Keratinocyte (primary cell): ENCODE measurements around the gene PRR5. TPM values are rescaled to one million over a fixed set of nuclear protein-coding genes. Genes with fewer than 3 reads are reported as not detected.

ENCODE experiments used
- DNase-seq: peaks from one replicate; pipeline ENCODE4 v3.0.0-alpha.2; 2011; ENCODE audit warnings: low read depth, missing footprints, low spot score
- FAIRE-seq: peaks from 2 replicates; lab custom pipeline; 2011; peaks lifted over from hg19 to GRCh38; lab: Jason Lieb, UNC
- H2AFZ ChIP-seq: 2 replicates; pipeline ENCODE4 v1.6.0; 2012; ENCODE audit warnings: low read length, control low read depth, inconsistent platforms; ENCODE audit not compliant: control insufficient read depth
- H3K27ac ChIP-seq: 2 replicates; pipeline ENCODE4 v1.5.1; 2011; ENCODE audit warnings: low read length; ENCODE audit not compliant: control insufficient read depth, insufficient read depth
- H3K27me3 ChIP-seq: 3 replicates; pipeline ENCODE4 v1.6.0; 2011; ENCODE audit warnings: low read length; ENCODE audit not compliant: control insufficient read depth, insufficient read depth; ENCODE audit errors: extremely low read depth
- H3K36me3 ChIP-seq, 2 experiments: 2 replicates in 1 of 2; 3 replicates in 1 of 2; pipeline ENCODE4 v1.5.1; 2011; ENCODE audit warnings: low read length in 2 of 2, mild to moderate bottlenecking in 1 of 2; ENCODE audit not compliant: control insufficient read depth in 2 of 2, insufficient read depth in 2 of 2; ENCODE audit errors: extremely low read depth in 1 of 2
- H3K4me1 ChIP-seq: 3 replicates; pipeline ENCODE4 v1.5.1; 2011; ENCODE audit warnings: low read length; ENCODE audit not compliant: control insufficient read depth, insufficient read depth; ENCODE audit errors: extremely low read depth
- H3K4me2 ChIP-seq: 3 replicates; pipeline ENCODE4 v1.6.0; 2011; ENCODE audit warnings: low read depth, low read length; ENCODE audit not compliant: control insufficient read depth, insufficient read depth; ENCODE audit errors: extremely low read depth
- H3K4me3 ChIP-seq, 3 experiments: fragments of 200-600 bp in 1 of 3; sonication (generic) in 1 of 3; 2 replicates in 2 of 3; 3 replicates in 1 of 3; pipeline ENCODE4 v1.5.1; 2011 to 2016; ENCODE audit warnings: low read length in 3 of 3, mild to moderate bottlenecking in 3 of 3, control low read depth in 2 of 3, inconsistent platforms in 1 of 3, low read depth in 1 of 3, mixed read lengths in 1 of 3, mixed run types in 1 of 3, moderate library complexity in 1 of 3; ENCODE audit not compliant: control insufficient read depth in 2 of 3, insufficient read depth in 2 of 3; ENCODE audit errors: extremely low read depth in 1 of 3
- H3K79me2 ChIP-seq: 2 replicates; pipeline ENCODE4 v1.6.0; 2012; ENCODE audit warnings: low read length; ENCODE audit not compliant: control insufficient read depth, insufficient read depth
- H3K9ac ChIP-seq: 3 replicates; pipeline ENCODE4 v1.6.0; 2011; ENCODE audit warnings: low read length; ENCODE audit not compliant: control insufficient read depth, insufficient read depth; ENCODE audit errors: extremely low read depth
- H3K9me1 ChIP-seq: 3 replicates; pipeline ENCODE4 v1.6.0; 2011; ENCODE audit warnings: low read length; ENCODE audit not compliant: control insufficient read depth, insufficient read depth; ENCODE audit errors: extremely low read depth
- H3K9me3 ChIP-seq: 2 replicates; pipeline ENCODE4 v1.5.1; 2012; ENCODE audit warnings: low read depth, low read length; ENCODE audit not compliant: control insufficient read depth
- H4K20me1 ChIP-seq: 3 replicates; pipeline ENCODE4 v1.6.0; 2011; ENCODE audit warnings: low read length; ENCODE audit not compliant: control insufficient read depth, insufficient read depth; ENCODE audit errors: extremely low read depth
- CTCF ChIP-seq, 3 experiments: IDR thresholded peaks in 1 of 3; conservative IDR thresholded peaks in 1 of 3; optimal IDR thresholded peaks in 1 of 3; 2 replicates in 2 of 3; 3 replicates in 1 of 3; pipeline versions ENCODE3 to v1.5.1; 2011; ENCODE audit warnings: low read length in 3 of 3, mild to moderate bottlenecking in 3 of 3, moderate library complexity in 2 of 3, control low read depth in 1 of 3, inconsistent platforms in 1 of 3; ENCODE audit not compliant: insufficient read depth in 2 of 3; ENCODE audit errors: extremely low read depth in 1 of 3
- EZH2 ChIP-seq: IDR thresholded peaks from one replicate; pipeline ENCODE4 v1.6.1; 2012; ENCODE audit warnings: inconsistent platforms, mild to moderate bottlenecking, low read length, moderate library complexity
- dilution Hi-C: fragments of 300-500 bp; cut with MboI; formaldehyde crosslinking; loops from one replicate; pipeline ENCODE4 v1.7.0; 2020; ENCODE audit warnings: low sequenced_read_pairs; ENCODE audit not compliant: extremely low pct_ligation_motif_present
- polyA plus RNA-seq, 5 experiments: library from polyadenylated mRNA; depleted of rRNA in 3 of 5; stranded (reverse) in 3 of 5; stranded (forward) in 1 of 5; unstranded in 1 of 5; fragments of >200 nt; gene quantifications; 1 replicate in 1 of 5; 2 replicates in 3 of 5; 3 replicates in 1 of 5; pipeline versions ENCODE4 v1.2.1 to v1.2.3, GENCODE V29; 2011 to 2012; ENCODE audit warnings: missing spikeins in 2 of 5, low read depth in 1 of 5, low replicate concordance in 1 of 5

The PRR5 gene
- polyA plus RNA-seq, 1 donor (not counting 4 experiments of a cell fraction or from before 2014, with no cell fraction given) = 9.1 TPM

DNA sequence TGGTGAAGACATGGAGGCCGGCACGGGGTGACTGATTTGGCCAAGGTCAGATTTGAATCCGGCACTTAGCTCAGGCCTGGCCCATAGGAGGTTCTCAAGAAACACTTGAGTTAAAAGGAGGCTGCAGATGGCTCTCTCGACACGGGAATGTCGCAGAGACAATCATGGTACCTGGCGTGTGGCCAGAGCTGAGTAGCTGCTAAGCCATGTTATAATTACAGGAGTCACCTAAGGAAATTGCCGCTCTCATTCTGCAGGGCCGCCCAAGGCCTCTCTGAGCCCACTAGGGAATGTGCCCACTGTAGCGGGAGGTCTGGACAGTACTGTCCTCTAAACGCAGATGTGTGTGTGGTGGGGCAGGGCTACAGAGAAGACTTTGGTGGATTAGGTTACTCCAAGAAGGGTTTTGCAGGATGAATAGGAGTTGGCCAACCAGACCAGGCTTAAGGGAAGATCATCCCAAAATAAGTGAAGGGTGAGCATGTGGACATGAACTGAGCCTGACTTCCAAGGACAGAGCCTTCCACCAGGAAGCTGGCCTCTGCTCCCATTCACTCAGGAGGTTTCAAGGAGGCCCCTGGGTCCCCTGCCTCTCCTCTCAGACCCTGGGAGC, 19.3 kb upstream of the PRR5 start:
- H3K9ac ChIP-seq = no peak overlapping the region
- H3K9me1 ChIP-seq = no peaks in the 10 kb centered on the region
- no peak for DNase-seq
- H3K27me3 ChIP-seq = peaks cover 4% of the 10 kb centered on the region
- dilution Hi-C loops = no loop called here
- no peak overlapping the region for H3K4me3 ChIP-seq
- peaks cover 17% of the 10 kb centered on the region for H3K4me1 ChIP-seq
- H3K4me2 ChIP-seq = no peak overlapping the region
- no peak overlapping the region for H3K27ac ChIP-seq
- TF ChIP-seq EZH2 (no peak), CTCF (optimal IDR thresholded peaks at IDR 0.05 in 1 of 3, IDR thresholded peaks at IDR 0.05 in 1 of 3, conservative IDR thresholded peaks at IDR 0.05 in 1 of 3; ENCODE audit: extremely low read depth in 1 of 3, insufficient read depth in 2 of 3, low read length in 3 of 3) (no peak)
- no peaks in the 10 kb centered on the region for H4K20me1 ChIP-seq
- H2AFZ ChIP-seq = no peak overlapping the region
- no peaks in the 10 kb centered on the region for H3K79me2 ChIP-seq
- no peaks in the 10 kb centered on the region for H3K9me3 ChIP-seq
- H3K36me3 ChIP-seq = no peaks in the 10 kb centered on the region
- FAIRE-seq = no peak

DNA sequence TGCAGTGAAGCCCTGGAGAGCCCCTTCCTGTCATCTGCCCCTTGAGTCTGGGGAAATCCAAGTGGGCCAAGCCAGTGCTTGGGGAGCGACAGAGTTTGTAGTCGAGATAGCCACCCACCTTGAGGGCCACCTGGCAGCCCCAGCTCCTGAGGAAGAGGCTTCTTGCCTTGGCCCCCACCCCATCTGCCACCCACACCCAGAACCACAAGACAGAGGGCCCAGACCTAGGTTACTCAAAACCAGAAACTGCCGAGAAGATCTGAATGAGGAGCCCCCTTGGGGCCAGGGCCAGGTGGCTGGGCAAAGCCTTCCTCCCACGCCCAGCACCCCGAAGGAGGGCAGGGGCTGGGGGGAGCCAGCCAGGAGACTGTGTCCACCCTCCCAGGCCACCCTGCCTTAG, 18.8 kb upstream of the PRR5 start:
- FAIRE-seq = no peak

More for the DNA sequence above, 18.8 kb upstream of the PRR5 start:
- no peaks in the 10 kb centered on the region for H3K9me3 ChIP-seq
- no peak overlapping the region for H2AFZ ChIP-seq
- no peak overlapping the region for H3K27ac ChIP-seq
- no peaks in the 10 kb centered on the region for H3K79me2 ChIP-seq
- no peak overlapping the region for H3K9ac ChIP-seq
- no peak for DNase-seq
- no peaks in the 10 kb centered on the region for H4K20me1 ChIP-seq
- peaks cover 17% of the 10 kb centered on the region for H3K4me1 ChIP-seq
- no peaks in the 10 kb centered on the region for H3K9me1 ChIP-seq
- dilution Hi-C loops = no loop called here
- H3K4me3 ChIP-seq = no peak overlapping the region
- H3K27me3 ChIP-seq = no peaks in the 10 kb centered on the region
- H3K4me2 ChIP-seq = no peak overlapping the region
- no peaks in the 10 kb centered on the region for H3K36me3 ChIP-seq
- TF ChIP-seq CTCF (optimal IDR thresholded peaks at IDR 0.05 in 1 of 3, IDR thresholded peaks at IDR 0.05 in 1 of 3, conservative IDR thresholded peaks at IDR 0.05 in 1 of 3; ENCODE audit: extremely low read depth in 1 of 3, insufficient read depth in 2 of 3, low read length in 3 of 3) (no peak), EZH2 (no peak)
